NCI-H1092 treated with DMSO at 0.1 percent for 48 hours (cell line): Measurements from ENCODE around the gene NUDCD2.
"Not testable (repeated sequence)": the region's sequence is repeated elsewhere in the genome, so short reads cannot be mapped to it uniquely, and the experiment has no call there.

Experiments used
- DNase-seq: peaks from one replicate; lab custom pipeline; 2025; lab: John Stamatoyannopoulos, UW

Gene NUDCD2

DNA sequence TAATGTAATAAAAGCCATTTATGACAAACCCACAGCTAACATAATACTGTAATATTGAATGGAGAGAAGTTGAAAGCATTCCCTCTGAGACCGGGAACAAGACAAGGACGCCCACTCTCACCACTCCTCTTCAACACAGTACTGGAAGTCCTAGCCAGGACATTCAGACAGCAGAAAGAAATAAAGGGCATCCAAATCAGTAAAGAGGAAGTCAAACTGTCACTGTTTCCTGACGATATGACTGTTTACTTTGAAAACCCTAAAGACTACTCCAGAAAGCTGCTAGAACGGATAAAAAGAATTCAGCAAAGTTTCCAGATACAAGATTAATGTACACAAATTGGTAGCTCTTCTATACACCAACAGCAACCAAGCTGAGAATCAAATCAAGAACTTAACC lies 33.8 kb downstream of the NUDCD2 start:
- DNase-seq = not testable (repeated sequence)

DNA sequence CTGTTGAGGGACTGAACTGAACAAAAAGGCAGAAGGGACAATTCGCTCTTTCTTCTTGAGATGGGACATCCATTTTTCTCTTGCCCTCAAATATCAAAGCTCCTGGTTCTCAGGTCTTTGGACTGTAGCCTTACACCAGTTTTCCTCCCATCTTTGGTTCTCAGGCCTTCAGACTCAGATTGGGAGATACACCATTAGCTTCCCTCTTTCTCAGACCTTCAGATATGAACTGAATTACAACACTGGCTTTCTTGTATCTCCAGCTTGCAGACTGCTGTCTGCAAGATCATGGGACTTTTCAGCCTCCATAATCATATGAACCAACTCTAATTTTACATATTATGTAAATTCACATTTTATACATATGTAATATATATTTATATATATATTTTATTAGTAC lies 35.1 kb downstream of the NUDCD2 start:
- DNase-seq = no peak

- DNase-seq = not testable (repeated sequence)
Observed at GRCh38 chr5:163415673-163416072, 44.2 kb downstream of the NUDCD2 start.

GRCh38 chr5:163410505-163410904 lies 49.4 kb downstream of the NUDCD2 start:
- DNase-seq = no peak

- no peak for DNase-seq
Observed at GRCh38 chr5:163409384-163409783, 50.5 kb downstream of the NUDCD2 start.

GRCh38 chr5:163408311-163408923 lies 51.5 kb downstream of the NUDCD2 start:
- peak; percentile 31 for DNase-seq

DNA sequence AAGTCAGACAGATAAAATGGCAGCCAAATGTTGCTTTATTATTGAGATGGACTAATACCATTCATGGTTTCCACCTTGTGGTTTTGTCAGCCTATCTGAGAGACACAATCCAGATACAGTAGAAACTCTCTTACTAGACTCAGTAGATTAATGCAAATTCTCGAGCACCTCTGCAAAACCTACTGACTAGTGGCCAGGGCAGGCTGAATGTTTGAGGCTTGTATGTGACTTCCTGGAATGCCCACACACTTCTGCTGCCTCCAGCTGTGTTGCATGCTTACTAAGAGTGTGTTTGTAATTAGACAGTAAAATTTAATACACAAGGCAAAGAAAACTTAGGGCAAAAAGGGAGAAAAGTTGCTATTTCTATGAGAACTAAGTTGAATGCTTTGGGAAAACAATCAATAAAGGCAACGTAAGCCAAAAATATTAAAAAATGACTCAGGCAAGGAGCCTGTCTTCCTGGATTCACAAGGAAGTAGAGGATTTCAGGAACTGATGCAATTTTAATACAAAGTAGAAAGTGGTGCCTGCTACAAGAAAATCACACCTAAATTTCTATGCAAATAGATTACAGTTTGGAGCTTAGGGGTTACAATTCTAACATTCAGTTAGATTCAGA lies 52.8 kb downstream of the NUDCD2 start:
- no peak for DNase-seq

DNA sequence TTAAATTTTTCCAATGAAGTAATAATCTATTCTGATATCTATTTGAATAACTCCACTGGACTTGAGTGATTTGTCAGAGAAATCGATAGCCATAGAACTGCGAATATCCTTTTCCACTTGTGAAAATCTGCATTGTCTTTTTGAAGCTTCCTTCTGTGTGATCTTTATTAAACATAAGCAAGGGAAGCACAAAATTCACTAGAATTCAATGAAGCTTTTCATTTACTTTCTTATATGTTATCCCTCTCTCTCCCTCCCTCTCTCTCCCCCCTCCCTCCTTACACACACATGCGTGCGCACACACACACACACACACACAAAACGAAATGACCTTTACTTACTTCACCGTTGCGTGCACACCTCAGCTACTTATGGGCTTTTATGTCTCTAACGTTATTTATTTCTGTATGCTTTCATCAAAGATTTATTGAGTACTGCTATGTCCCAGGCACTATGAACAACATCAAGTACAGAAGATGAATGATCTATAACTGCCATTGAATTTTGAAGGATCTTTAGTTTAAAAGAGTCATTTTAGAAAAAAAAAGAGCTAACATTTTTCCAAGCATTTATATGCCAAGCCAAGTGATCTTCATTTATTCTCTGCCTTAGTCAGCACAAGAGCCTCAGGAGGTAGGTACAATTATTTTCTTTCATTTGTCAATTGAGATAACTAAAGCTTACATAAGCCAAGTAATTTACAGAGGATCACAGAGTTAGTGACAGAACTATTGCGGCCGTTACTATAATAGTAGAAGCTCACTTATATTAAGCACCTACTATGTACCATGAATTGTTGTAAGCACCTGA lies 55.3 kb downstream of the NUDCD2 start:
- no peak for DNase-seq

- no peak for DNase-seq
Observed at GRCh38 chr5:163402007-163402406, 57.9 kb downstream of the NUDCD2 start.

- no peak for DNase-seq
Observed at GRCh38 chr5:163401271-163401670, 58.6 kb downstream of the NUDCD2 start.

- no peak for DNase-seq
Observed at GRCh38 chr5:163399923-163400322, 60.0 kb downstream of the NUDCD2 start.

- DNase-seq = no peak
Observed at GRCh38 chr5:163397354-163397753, 62.5 kb downstream of the NUDCD2 start.

DNA sequence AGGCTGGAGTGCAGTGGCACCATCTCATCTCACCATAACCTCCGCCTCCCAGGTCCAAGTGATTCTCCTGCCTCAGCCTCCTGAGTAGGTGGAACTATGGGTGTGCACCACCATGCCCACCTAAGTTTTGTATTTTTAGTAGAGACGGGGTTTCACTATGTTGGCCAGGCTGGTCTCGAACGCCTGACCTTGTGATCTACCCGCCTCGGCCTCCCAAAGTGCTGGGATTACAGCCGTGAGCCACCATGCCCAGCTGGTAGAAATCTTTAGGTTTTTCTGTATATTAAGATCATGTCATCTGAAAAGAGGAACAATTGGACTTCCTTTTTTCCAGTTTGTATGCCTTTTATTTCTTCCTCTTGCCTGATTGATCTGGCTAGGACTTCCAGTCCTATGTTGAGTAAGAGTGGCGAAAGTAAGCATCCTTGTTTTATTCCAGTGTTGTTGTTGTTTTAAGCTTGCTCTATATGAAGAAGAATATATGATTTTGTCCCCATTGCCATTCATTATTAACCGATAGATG lies 63.0 kb downstream of the NUDCD2 start:
- not testable (repeated sequence) for DNase-seq
